HepG2 (cell line): ENCODE results near the gene NFIC. TPM values are rescaled to one million over a fixed set of nuclear protein-coding genes. Genes with fewer than 3 reads are reported as not detected.
A peak's percentile ranks its signal among the peaks of the same experiment; 100 is the strongest.

Experiments
- CHD2 ChIP-seq: IDR thresholded peaks from 2 replicates; pipeline ENCODE4 v1.6.1; 2011; ENCODE audit warnings: low read depth, low read length, improper control_type of control experiment
- CREB3 ChIP-seq: sonication (generic); formaldehyde crosslinking; IDR thresholded peaks from 2 replicates; pipeline ENCODE4 v1.5.0; 2020; ENCODE audit warnings: missing genetic modification reagents
- DZIP1 ChIP-seq: sonication (generic); formaldehyde crosslinking; IDR thresholded peaks from 2 replicates; pipeline ENCODE4 v1.5.0; 2020; ENCODE audit warnings: mild to moderate bottlenecking, missing genetic modification reagents
- GABPB1 ChIP-seq: IDR thresholded peaks from 2 replicates; pipeline ENCODE4 v1.6.1; 2016; ENCODE audit warnings: mild to moderate bottlenecking, missing genetic modification reagents, moderate library complexity, missing compliant biosample characterization
- MAF1 ChIP-seq: sonication (generic); formaldehyde crosslinking; IDR thresholded peaks from 2 replicates; pipeline ENCODE4 v1.5.0; 2020; ENCODE audit warnings: missing genetic modification reagents, borderline replicate concordance
- MED8 ChIP-seq: sonication (generic); formaldehyde crosslinking; IDR thresholded peaks from 2 replicates; pipeline ENCODE4 v1.8.1; 2023; ENCODE audit warnings: mild to moderate bottlenecking, missing genetic modification reagents; ENCODE audit not compliant: insufficient replicate concordance
- NFATC3 ChIP-seq: sonication (generic); formaldehyde crosslinking; IDR thresholded peaks from 2 replicates; pipeline ENCODE4 v1.5.1; 2020; ENCODE audit warnings: mild to moderate bottlenecking, missing genetic modification reagents
- NFKB2 ChIP-seq: sonication (generic); formaldehyde crosslinking; IDR thresholded peaks from 2 replicates; pipeline ENCODE4 v1.4.0; 2020; ENCODE audit warnings: missing genetic modification reagents, borderline replicate concordance
- PAF1 ChIP-seq: IDR thresholded peaks from 2 replicates; pipeline ENCODE4 v1.6.1; 2016; ENCODE audit warnings: missing genetic modification reagents, missing compliant biosample characterization
- SOX13 ChIP-seq, 3 experiments: fragments of 450-650 bp in 1 of 3; sonication (generic) in 1 of 3; formaldehyde crosslinking in 1 of 3; IDR thresholded peaks in 2 of 3; conservative IDR thresholded peaks in 1 of 3; 2 replicates each; pipeline versions ENCODE4 v1.5.0 to v1.6.1; 2016 to 2020; ENCODE audit warnings: antibody characterized with exemption in 1 of 3, mild to moderate bottlenecking in 1 of 3, missing compliant biosample characterization in 1 of 3, missing genetic modification reagents in 1 of 3, moderate library complexity in 1 of 3
- STAT5B ChIP-seq: sonication (generic); formaldehyde crosslinking; IDR thresholded peaks from 2 replicates; pipeline ENCODE4 v1.4.0; 2020; ENCODE audit warnings: missing genetic modification reagents
- TAF1 ChIP-seq: sonication (generic); formaldehyde crosslinking; IDR thresholded peaks from 2 replicates; pipeline ENCODE4 v1.4.0; 2020; ENCODE audit warnings: missing genetic modification reagents
- TBL1XR1 ChIP-seq: fragments of 150-350 bp; IDR thresholded peaks from 2 replicates; pipeline ENCODE4 v1.6.1; 2014; ENCODE audit warnings: borderline replicate concordance, low read length; ENCODE audit not compliant: partially characterized antibody
- THRA ChIP-seq: sonication (generic); formaldehyde crosslinking; IDR thresholded peaks from 2 replicates; pipeline ENCODE4 v1.4.0; 2020; ENCODE audit warnings: missing genetic modification reagents, borderline replicate concordance
- USF2 ChIP-seq, 2 experiments: sonication (generic) in 1 of 2; formaldehyde crosslinking in 1 of 2; IDR thresholded peaks; 2 replicates each; pipeline versions ENCODE4 v1.5.1 to v1.6.1; 2011 to 2020; ENCODE audit warnings: borderline replicate concordance in 1 of 2, low read depth in 1 of 2, low read length in 1 of 2, mild to moderate bottlenecking in 1 of 2, missing genetic modification reagents in 1 of 2, moderate library complexity in 1 of 2
- YEATS4 ChIP-seq: sonication (generic); formaldehyde crosslinking; IDR thresholded peaks from 2 replicates; pipeline ENCODE4 v1.4.0; 2020; ENCODE audit warnings: missing genetic modification reagents, borderline replicate concordance
- ZNF562 ChIP-seq: sonication (generic); formaldehyde crosslinking; IDR thresholded peaks from 2 replicates; pipeline ENCODE4 v1.8.0; 2022; ENCODE audit warnings: missing genetic modification reagents, borderline replicate concordance
- ZNF607 ChIP-seq: sonication (generic); formaldehyde crosslinking; IDR thresholded peaks from 2 replicates; pipeline ENCODE4 v1.5.1; 2020; ENCODE audit warnings: missing genetic modification reagents, mild to moderate bottlenecking, borderline replicate concordance
- ZNF766 ChIP-seq: sonication (generic); formaldehyde crosslinking; IDR thresholded peaks from 2 replicates; pipeline ENCODE4 v1.5.0; 2020; ENCODE audit warnings: missing genetic modification reagents, borderline replicate concordance
- polyA plus RNA-seq, 8 experiments: library from polyadenylated mRNA; depleted of rRNA in 3 of 8; stranded (reverse) in 7 of 8; unstranded in 1 of 8; fragments of >200 nt; fragmentation: Illumina TruSeq in 4 of 8; extraction: Trizol in 4 of 8; gene quantifications; 2 replicates each; pipeline versions ENCODE4 v1.2.1 to v1.2.3, GENCODE V29; 2011 to 2016; ENCODE audit warnings: low read depth in 4 of 8, missing spikeins in 1 of 8, mixed read lengths in 1 of 8; ENCODE audit not compliant: insufficient read depth in 1 of 8
- total RNA-seq, 5 experiments: library from RNA; depleted of rRNA; stranded (reverse); fragments of >200 nt; fragmentation: Illumina TruSeq; extraction: Trizol; gene quantifications; 2 replicates each; pipeline ENCODE4 v1.2.3, GENCODE V29; 2016; ENCODE audit warnings: low read depth in 1 of 5

NFIC gene
- total and polyA plus RNA-seq, 2 of the 13 experiments (the other 11 are each of a cell fraction or from before 2014, with no cell fraction given): 1.3 to 2.5 TPM

GRCh38 chr19:3360421-3361383 is 5.7 kb upstream of the NFIC start (continued):
- TF ChIP-seq DZIP1 (CRISPR knock-in tag) (0 out of 2 replicates have a peak, but pooled peaks have one; percentile 74), TAF1 (CRISPR knock-in tag) (no peak), ZNF562 (CRISPR knock-in tag) (no peak), MAF1 (no peak; the same call in 1 of the 2 replicates), CREB3 (CRISPR knock-in tag) (0 out of 2 replicates have a peak, but pooled peaks have one; percentile 80), YEATS4 (peak; percentile 50; the same call in 1 of the 2 replicates), MED8 (CRISPR knock-in tag) (no peak), USF2 (IDR thresholded peaks at IDR 0.05; ENCODE audit: low read depth, low read length) (no peak), USF2 (CRISPR knock-in tag; IDR thresholded peaks at IDR 0.05; ENCODE audit: borderline replicate concordance) (no peak), NFKB2 (CRISPR knock-in tag) (peak; percentile 53; the same call in 1 of the 2 replicates), PAF1 (CRISPR knock-in tag) (no peak), NFATC3 (CRISPR knock-in tag) (0 out of 2 replicates have a peak, but pooled peaks have one; percentile 51), GABPB1 (peak; percentile 63; the same call in 1 of the 2 replicates), STAT5B (no peak), SOX13 (IDR thresholded peaks at IDR 0.05) (no peak), SOX13 (CRISPR knock-in tag; conservative IDR thresholded peaks at IDR 0.05 in 1 of 2, IDR thresholded peaks at IDR 0.05 in 1 of 2) (no peak), THRA (CRISPR knock-in tag) (no peak), ZNF607 (no peak), TBL1XR1 (no peak), ZNF766 (peak; percentile 50; the same call in 1 of the 2 replicates), CHD2 (no peak)
